Liver (tissue), 9 donors: ENCODE data around the gene NXPE3. TPM values are rescaled to one million over a fixed set of nuclear protein-coding genes. Genes with fewer than 3 reads are reported as not detected.

Source experiments
- DNase-seq: peaks from one replicate; pipeline ENCODE4 v3.0.0-alpha.2; 2017; ENCODE audit warnings: low spot score
- H3K27ac ChIP-seq, 2 donors: one replicate each; pipeline ENCODE4 v1.7.0; 2013; ENCODE audit warnings: inconsistent platforms in 2 of 2, low read length in 2 of 2, control low read depth in 1 of 2, low read depth in 1 of 2, mild to moderate bottlenecking in 1 of 2
- H3K27me3 ChIP-seq, 4 donors: one replicate each; pipeline versions ENCODE4 v1.6.1 to v1.7.0; 2013; ENCODE audit warnings: low read length in 3 of 4, inconsistent platforms in 1 of 4, mild to moderate bottlenecking in 1 of 4, moderate library complexity in 1 of 4; ENCODE audit not compliant: control insufficient read depth in 4 of 4, insufficient read depth in 4 of 4
- H3K36me3 ChIP-seq, 4 donors: one replicate each; pipeline versions ENCODE4 v1.6.1 to v1.7.0; 2013; ENCODE audit warnings: low read length in 3 of 4, mild to moderate bottlenecking in 3 of 4, low read depth in 1 of 4, moderate library complexity in 1 of 4; ENCODE audit not compliant: control insufficient read depth in 4 of 4, insufficient read depth in 3 of 4
- H3K4me1 ChIP-seq, 4 donors: one replicate each; pipeline versions ENCODE4 v1.6.1 to v1.7.0; 2013; ENCODE audit warnings: low read length in 3 of 4, mild to moderate bottlenecking in 3 of 4, moderate library complexity in 1 of 4; ENCODE audit not compliant: control insufficient read depth in 4 of 4, insufficient read depth in 4 of 4
- H3K4me3 ChIP-seq, 3 donors: one replicate each; pipeline versions ENCODE4 v1.6.1 to v1.7.0; 2013; ENCODE audit warnings: low read length in 3 of 3, control low read depth in 1 of 3, low read depth in 1 of 3, mild to moderate bottlenecking in 1 of 3
- H3K9ac ChIP-seq, 2 donors: one replicate each; pipeline ENCODE4 v1.7.0; 2013; ENCODE audit warnings: low read length in 2 of 2, mild to moderate bottlenecking in 2 of 2, moderate library complexity in 2 of 2, control low read depth in 1 of 2, low read depth in 1 of 2
- H3K9me3 ChIP-seq, 4 donors: one replicate each; pipeline versions ENCODE4 v1.6.1 to v1.7.0; 2013; ENCODE audit warnings: low read length in 3 of 4; ENCODE audit not compliant: control insufficient read depth in 4 of 4
- EGR1 ChIP-seq, 2 donors: IDR thresholded peaks; 2 replicates each; pipeline ENCODE4 v1.6.1; 2016 to 2018; ENCODE audit warnings: antibody characterized with exemption in 2 of 2, low read depth in 2 of 2
- FOXA1 ChIP-seq: IDR thresholded peaks from 2 replicates; pipeline ENCODE4 v1.6.1; 2016; ENCODE audit warnings: antibody characterized with exemption
- GABPA ChIP-seq, 2 donors: IDR thresholded peaks in 1 of 2; conservative IDR thresholded peaks in 1 of 2; 2 replicates each; pipeline ENCODE4 v1.6.1; 2016; ENCODE audit warnings: antibody characterized with exemption in 2 of 2, mild to moderate bottlenecking in 1 of 2, moderate library complexity in 1 of 2
- HNF4A ChIP-seq, 2 donors: conservative IDR thresholded peaks; 2 replicates each; pipeline ENCODE4 v1.6.1; 2016; ENCODE audit warnings: antibody characterized with exemption in 2 of 2, mild to moderate bottlenecking in 2 of 2
- JUND ChIP-seq, 2 donors: IDR thresholded peaks; 2 replicates each; pipeline ENCODE4 v1.6.1; 2016; ENCODE audit warnings: antibody characterized with exemption in 2 of 2
- NR2F2 ChIP-seq: IDR thresholded peaks from 2 replicates; pipeline ENCODE4 v1.6.1; 2016; ENCODE audit warnings: antibody characterized with exemption
- RXRA ChIP-seq, 2 donors: IDR thresholded peaks; 2 replicates each; pipeline ENCODE4 v1.6.1; 2017 to 2018; ENCODE audit warnings: antibody characterized with exemption in 2 of 2, mild to moderate bottlenecking in 1 of 2
- YY1 ChIP-seq: IDR thresholded peaks from 2 replicates; pipeline ENCODE4 v1.6.1; 2016; ENCODE audit warnings: antibody characterized with exemption, mild to moderate bottlenecking
- WGBS: extraction: QIAGEN DNeasy Blood & Tissue Kit; methylation state at CpG from one replicate; pipeline ENCODE4 v1.1.7; 2013; 5-methylcytosine and 5-hydroxymethylcytosine counted together
- polyA plus RNA-seq, 2 donors: library from polyadenylated mRNA; stranded (reverse) in 1 of 2; unstranded in 1 of 2; fragments of 200-250 nt in 1 of 2; fragments of >200 nt in 1 of 2; fragmentation: Nextera tagmentation in 1 of 2; extraction: Ambion mirVana in 1 of 2; gene quantifications; one replicate each; pipeline versions ENCODE4 v1.2.1 to v1.2.3, GENCODE V29; 2013 to 2015
- total RNA-seq, 2 donors: library from RNA; depleted of rRNA; stranded (reverse); fragments of >200 nt; gene quantifications; one replicate each; pipeline ENCODE4 v1.2.3, GENCODE V29; 2014
- TF ChIP-seq, protein P1 (sequence below): IDR thresholded peaks from 2 replicates; pipeline ENCODE4 v1.6.1; 2016; ENCODE audit warnings: antibody characterized with exemption, mild to moderate bottlenecking
- TF ChIP-seq, protein P2 (sequence below): IDR thresholded peaks from 2 replicates; pipeline ENCODE4 v1.6.1; 2016; ENCODE audit warnings: antibody characterized with exemption
- donor health status: healthy.
- donor health status: healthy.
- donor health status: healthy.
- donor health status: healthy.
- donor health status: healthy.

NXPE3 gene
- total and polyA plus RNA-seq, 4 donors, result 1.1 to 2.7 (median 1.7) TPM

DNA sequence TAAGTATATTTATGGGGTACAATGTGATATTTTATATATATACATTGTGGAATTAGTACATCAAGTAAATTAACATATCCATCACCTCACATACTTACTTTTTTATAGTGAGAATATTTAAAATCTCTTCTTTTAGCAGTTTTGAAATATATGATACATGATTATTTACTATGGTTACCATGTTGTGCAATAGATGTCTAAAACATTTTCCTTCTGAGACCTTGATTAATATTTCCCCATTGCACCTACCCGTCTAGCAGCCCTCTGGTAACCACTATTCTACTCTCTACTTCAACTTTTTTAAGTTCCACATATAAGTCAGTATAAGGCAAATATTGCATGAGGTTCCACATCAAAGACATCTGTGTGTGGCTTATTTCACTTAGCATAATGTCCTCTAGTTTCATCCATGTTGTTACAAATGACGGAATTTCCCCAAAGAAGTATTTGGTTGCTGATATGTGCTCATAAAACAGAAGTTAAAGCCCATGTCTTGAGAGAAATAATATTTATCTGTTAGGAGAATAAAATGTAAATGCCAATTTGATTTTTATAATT lies 40.7 kb downstream of the NXPE3 start:
- no peak overlapping the region for H3K9ac ChIP-seq
- 85% methylated on average over 2 of the region's 2 CpGs for whole genome bisulfite sequencing
- DNase-seq, result no peak
- H3K4me3 ChIP-seq, result no peak overlapping the region
- H3K36me3 ChIP-seq, result peaks cover 0 to 2% (median 0%) of the 10 kb centered on the region in 4 donors
- no peak overlapping the region for H3K27ac ChIP-seq
- H3K9me3 ChIP-seq, result no peaks in the 10 kb centered on the region
- H3K27me3 ChIP-seq, result no peaks in the 10 kb centered on the region
- TF ChIP-seq EGR1 (IDR thresholded peaks at IDR 0.05; ENCODE audit: low read depth in 2 of 2) (no peak), RXRA (IDR thresholded peaks at IDR 0.05) (no peak), GABPA (IDR thresholded peaks at IDR 0.05 in 1 of 2, conservative IDR thresholded peaks at IDR 0.05 in 1 of 2) (no peak), NR2F2 (no peak), FOXA1 (no peak), YY1 (no peak), HNF4A (conservative IDR thresholded peaks at IDR 0.05) (no peak), JUND (IDR thresholded peaks at IDR 0.05) (no peak)
- TF ChIP-seq, protein P1, sequence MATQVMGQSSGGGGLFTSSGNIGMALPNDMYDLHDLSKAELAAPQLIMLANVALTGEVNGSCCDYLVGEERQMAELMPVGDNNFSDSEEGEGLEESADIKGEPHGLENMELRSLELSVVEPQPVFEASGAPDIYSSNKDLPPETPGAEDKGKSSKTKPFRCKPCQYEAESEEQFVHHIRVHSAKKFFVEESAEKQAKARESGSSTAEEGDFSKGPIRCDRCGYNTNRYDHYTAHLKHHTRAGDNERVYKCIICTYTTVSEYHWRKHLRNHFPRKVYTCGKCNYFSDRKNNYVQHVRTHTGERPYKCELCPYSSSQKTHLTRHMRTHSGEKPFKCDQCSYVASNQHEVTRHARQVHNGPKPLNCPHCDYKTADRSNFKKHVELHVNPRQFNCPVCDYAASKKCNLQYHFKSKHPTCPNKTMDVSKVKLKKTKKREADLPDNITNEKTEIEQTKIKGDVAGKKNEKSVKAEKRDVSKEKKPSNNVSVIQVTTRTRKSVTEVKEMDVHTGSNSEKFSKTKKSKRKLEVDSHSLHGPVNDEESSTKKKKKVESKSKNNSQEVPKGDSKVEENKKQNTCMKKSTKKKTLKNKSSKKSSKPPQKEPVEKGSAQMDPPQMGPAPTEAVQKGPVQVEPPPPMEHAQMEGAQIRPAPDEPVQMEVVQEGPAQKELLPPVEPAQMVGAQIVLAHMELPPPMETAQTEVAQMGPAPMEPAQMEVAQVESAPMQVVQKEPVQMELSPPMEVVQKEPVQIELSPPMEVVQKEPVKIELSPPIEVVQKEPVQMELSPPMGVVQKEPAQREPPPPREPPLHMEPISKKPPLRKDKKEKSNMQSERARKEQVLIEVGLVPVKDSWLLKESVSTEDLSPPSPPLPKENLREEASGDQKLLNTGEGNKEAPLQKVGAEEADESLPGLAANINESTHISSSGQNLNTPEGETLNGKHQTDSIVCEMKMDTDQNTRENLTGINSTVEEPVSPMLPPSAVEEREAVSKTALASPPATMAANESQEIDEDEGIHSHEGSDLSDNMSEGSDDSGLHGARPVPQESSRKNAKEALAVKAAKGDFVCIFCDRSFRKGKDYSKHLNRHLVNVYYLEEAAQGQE, result no peak
- peaks cover 0 to 3% (median 2%) of the 10 kb centered on the region in 4 donors for H3K4me1 ChIP-seq

DNA sequence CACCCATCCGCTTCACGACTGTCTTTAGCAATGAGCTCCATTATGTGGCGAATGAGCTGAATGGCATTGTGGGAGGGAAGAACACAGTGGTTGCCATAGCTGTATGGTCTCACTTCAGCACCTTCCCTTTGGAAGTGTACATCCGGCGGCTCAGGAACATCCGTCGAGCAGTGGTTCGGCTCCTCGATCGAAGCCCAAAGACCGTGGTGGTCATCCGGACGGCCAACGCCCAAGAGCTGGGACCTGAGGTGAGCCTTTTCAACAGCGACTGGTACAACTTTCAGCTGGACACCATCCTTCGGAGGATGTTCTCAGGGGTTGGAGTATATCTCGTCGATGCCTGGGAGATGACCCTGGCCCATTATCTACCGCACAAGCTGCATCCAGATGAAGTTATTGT lies 42.5 kb downstream of the NXPE3 start:
- H3K27me3 ChIP-seq, result no peaks in the 10 kb centered on the region
- DNase-seq, result no peak
- peaks cover 0 to 7% (median 0%) of the 10 kb centered on the region in 4 donors for H3K4me1 ChIP-seq

More for the DNA sequence above, 42.5 kb downstream of the NXPE3 start:
- Histone ChIP-seq H3K36me3 (peaks cover 0 to 2% (median 0%) of the 10 kb centered on the region in 4 donors), H3K9ac (no peak overlapping the region), H3K9me3 (no peaks in the 10 kb centered on the region), H3K4me3 (no peak overlapping the region), H3K27ac (no peak overlapping the region)
- TF ChIP-seq, protein P2, sequence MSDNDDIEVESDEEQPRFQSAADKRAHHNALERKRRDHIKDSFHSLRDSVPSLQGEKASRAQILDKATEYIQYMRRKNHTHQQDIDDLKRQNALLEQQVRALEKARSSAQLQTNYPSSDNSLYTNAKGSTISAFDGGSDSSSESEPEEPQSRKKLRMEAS, result no peak
- TF ChIP-seq, protein P1, result no peak
- TF ChIP-seq RXRA (IDR thresholded peaks at IDR 0.05) (no peak), JUND (IDR thresholded peaks at IDR 0.05) (no peak), FOXA1 (no peak), HNF4A (conservative IDR thresholded peaks at IDR 0.05) (no peak), YY1 (no peak), NR2F2 (no peak)
- over 99% methylated on average over 19 of the region's 19 CpGs for WGBS
